Kidney epithelial cell (primary cell): ENCODE measurements around the gene ABCA2. TPM values are rescaled to one million over a fixed set of nuclear protein-coding genes. Genes with fewer than 3 reads are reported as not detected.

ENCODE experiments used
- DNase-seq: peaks from one replicate; pipeline ENCODE4 v3.0.0-alpha.2; 2010; ENCODE audit warnings: low read depth
- H3K27me3 ChIP-seq: 2 replicates; pipeline ENCODE4 v1.6.0; 2011; ENCODE audit warnings: low read length; ENCODE audit not compliant: control insufficient read depth, insufficient read depth
- H3K36me3 ChIP-seq: 2 replicates; pipeline ENCODE4 v1.5.1; 2011; ENCODE audit warnings: low read length; ENCODE audit not compliant: control insufficient read depth, insufficient read depth
- H3K4me3 ChIP-seq: 2 replicates; pipeline ENCODE4 v1.5.1; 2011; ENCODE audit warnings: low read depth, mild to moderate bottlenecking, control low read depth, low read length
- CTCF ChIP-seq: IDR thresholded peaks from 2 replicates; pipeline ENCODE4 v1.5.1; 2011; ENCODE audit warnings: mild to moderate bottlenecking, moderate library complexity, low read length, control low read depth, inconsistent platforms; ENCODE audit not compliant: insufficient read depth, poor library complexity, severe bottlenecking
- total RNA-seq: library from RNA; depleted of rRNA; stranded (reverse); fragments of >200 nt; gene quantifications from 2 replicates; pipeline ENCODE4 v1.2.3, GENCODE V29; 2015

Gene ABCA2
- total RNA-seq, 1 donor from 2014 or later = 5.3 TPM

- no peak for TF ChIP-seq CTCF
Measured at GRCh38 chr9:136984464-136985026, 43.5 kb downstream of the ABCA2 start.

GRCh38 chr9:136983656-136984314 is 44.3 kb downstream of the ABCA2 start:
- Histone ChIP-seq H3K27me3 (peaks cover 34% of the 10 kb centered on the region), H3K4me3 (no peak overlapping the region), H3K36me3 (no peaks in the 10 kb centered on the region)
- TF ChIP-seq CTCF = no peak
- DNase-seq = no peak

More at GRCh38 chr9:136984464-136985026, 43.5 kb downstream of the ABCA2 start:
- no peak for DNase-seq
- Histone ChIP-seq H3K27me3 (peaks cover 34% of the 10 kb centered on the region), H3K36me3 (no peaks in the 10 kb centered on the region), H3K4me3 (no peak overlapping the region)

- no peak for TF ChIP-seq CTCF
- Histone ChIP-seq H3K4me3 (no peak overlapping the region), H3K36me3 (no peaks in the 10 kb centered on the region), H3K27me3 (peaks cover 34% of the 10 kb centered on the region)
- DNase-seq = no peak
Measured at GRCh38 chr9:136983167-136983566, 44.9 kb downstream of the ABCA2 start.

GRCh38 chr9:136982232-136983051 is 45.6 kb downstream of the ABCA2 start, which contains the start of gene LCNL1:
TSS of gene LCNL1 (plus strand) at chr9:136982993. CDS start at chr9:136983587, 594 bp downstream.
- peaks cover 31% of the 10 kb centered on the region for H3K27me3 ChIP-seq

GRCh38 chr9:136981588-136982231 is 46.3 kb downstream of the ABCA2 start:
- no peak for TF ChIP-seq CTCF
- DNase-seq = no peak
- H3K4me3 ChIP-seq = no peak overlapping the region
- H3K36me3 ChIP-seq = no peaks in the 10 kb centered on the region
- peaks cover 30% of the 10 kb centered on the region for H3K27me3 ChIP-seq

More at GRCh38 chr9:136982232-136983051, 45.6 kb downstream of the ABCA2 start, which contains the start of gene LCNL1:
- no peak for DNase-seq
- no peak within 1 kb of the TSS for H3K4me3 ChIP-seq
- no peak for TF ChIP-seq CTCF
- no peaks in the 10 kb centered on the region for H3K36me3 ChIP-seq
